Immature natural killer cell (primary cell): ENCODE measurements around the gene TBKBP1. TPM values are rescaled to one million over a fixed set of nuclear protein-coding genes. Genes with fewer than 3 reads are reported as not detected.

Experiments used
- DNase-seq, 3 donors: peaks; one replicate each; pipeline ENCODE4 v3.0.0; 2022; ENCODE audit warnings: mixed read lengths in 1 of 3
- H3K27ac Mint-ChIP-seq, 6 donors: one replicate each; pipeline ENCODE4 v1.8.0; 2020; ENCODE audit warnings: mixed read lengths in 6 of 6, mild to moderate bottlenecking in 5 of 6, inconsistent platforms in 4 of 6, moderate library complexity in 3 of 6
- H3K27me3 Mint-ChIP-seq, 3 donors: one replicate each; pipeline ENCODE4 v1.8.0; 2020 to 2021; ENCODE audit warnings: low read depth in 3 of 3, mild to moderate bottlenecking in 3 of 3, mixed read lengths in 3 of 3, moderate library complexity in 3 of 3, inconsistent platforms in 1 of 3
- H3K36me3 Mint-ChIP-seq, 3 donors: one replicate each; pipeline ENCODE4 v1.8.0; 2020; ENCODE audit warnings: mixed read lengths in 3 of 3, inconsistent platforms in 2 of 3, mild to moderate bottlenecking in 2 of 3
- H3K4me1 Mint-ChIP-seq, 2 donors: one replicate each; pipeline ENCODE4 v1.8.0; 2020; ENCODE audit warnings: inconsistent platforms in 2 of 2, mild to moderate bottlenecking in 2 of 2, mixed read lengths in 2 of 2, moderate library complexity in 1 of 2
- H3K4me3 Mint-ChIP-seq, 5 donors: one replicate each; pipeline ENCODE4 v1.8.0; 2020; ENCODE audit warnings: mild to moderate bottlenecking in 5 of 5, mixed read lengths in 5 of 5, inconsistent platforms in 3 of 5, moderate library complexity in 3 of 5
- H3K9me3 Mint-ChIP-seq, 6 donors: one replicate each; pipeline ENCODE4 v1.8.0; 2020; ENCODE audit warnings: mild to moderate bottlenecking in 6 of 6, mixed read lengths in 6 of 6, inconsistent platforms in 4 of 6, moderate library complexity in 3 of 6
- polyA plus RNA-seq, 3 donors: library from polyadenylated mRNA; unstranded; fragments of 300-500 nt; fragmentation: Illumina TruSeq; gene quantifications; one replicate each; pipeline ENCODE4 v1.2.3, GENCODE V29; 2021

TBKBP1 gene
- polyA plus RNA-seq, 3 donors from 2014 or later, result 1.3 to 2.3 (median 2.2) TPM

- peaks cover 0 to 3% (median 2%) of the 10 kb centered on the region in 3 donors for H3K27me3 Mint-ChIP-seq
- no peak overlapping the region for H3K27ac Mint-ChIP-seq
- no peak for DNase-seq
- H3K4me1 Mint-ChIP-seq, result peaks cover 30 to 46% of the 10 kb centered on the region in 2 donors
- no peak overlapping the region for H3K4me3 Mint-ChIP-seq
- peaks cover 4 to 7% (median 6%) of the 10 kb centered on the region in 3 donors for H3K36me3 Mint-ChIP-seq
- peaks cover 3 to 19% (median 16%) of the 10 kb centered on the region in 6 donors for H3K9me3 Mint-ChIP-seq
Observed at GRCh38 chr17:47760409-47761140, 66.6 kb downstream of the TBKBP1 start.

Other genes with a start within 250 kb of the TBKBP1 start
- gene NPEPPS, start 163.1 kb upstream of the TBKBP1 start, polyA plus RNA-seq, result 10 to 100 TPM; 23.9 to 51.0 (median 33.7) TPM
- 10 to 100 TPM; 15.8 to 27.9 (median 17.3) TPM for gene KPNB1, start 44.2 kb upstream of the TBKBP1 start, polyA plus RNA-seq
- gene TBX21, start 39.1 kb downstream of the TBKBP1 start, polyA plus RNA-seq, result 100 to 1,000 TPM; 199 to 385 (median 225) TPM
- 1 to 10 TPM; 2.7 to 7.5 (median 3.8) TPM for gene OSBPL7, start 127.6 kb downstream of the TBKBP1 start, polyA plus RNA-seq
- 100 to 1,000 TPM in 2 of 3 donors, 10 to 100 TPM in 1; 50.5 to 189 (median 114) TPM for gene MRPL10, start 137.4 kb downstream of the TBKBP1 start, polyA plus RNA-seq
- under 1 TPM in 2 of 3 donors, not detected in 1; 0.66 to 0.82 TPM for gene LRRC46, start 137.5 kb downstream of the TBKBP1 start, polyA plus RNA-seq
- 10 to 100 TPM; 17.7 to 41.2 (median 22.5) TPM for gene SCRN2, start 147.1 kb downstream of the TBKBP1 start, polyA plus RNA-seq
- not detected for gene SP6, start 157.0 kb downstream of the TBKBP1 start, polyA plus RNA-seq
- 10 to 100 TPM in 1 of 3 donors, 1 to 10 TPM in 2; 2.0 to 13.7 (median 5.0) TPM for gene SP2, start 202.1 kb downstream of the TBKBP1 start, polyA plus RNA-seq
- 10 to 100 TPM; 14.3 to 21.2 (median 18.6) TPM for gene PNPO, start 247.4 kb downstream of the TBKBP1 start, polyA plus RNA-seq